HepG2 (cell line): ENCODE data around the gene PAPPA. TPM values are rescaled to one million over a fixed set of nuclear protein-coding genes. Genes with fewer than 3 reads are reported as not detected.

Source experiments
- ATAC-seq: fragments of 200-7000 bp; cut with Tn5 transposase; 3 replicates; pipeline ENCODE4 v1.9.1; 2020; ENCODE audit warnings: mild to moderate bottlenecking, moderate library complexity
- BruUV-seq: library from RNA; stranded (reverse); fragments of 400-500 nt; replicated peaks from 2 replicates; lab custom pipeline; 2021; lab: Mats Ljungman, UMichigan
- CTCF ChIA-PET: fragments of 300-600 bp; formaldehyde crosslinking; extraction: SDS; loops from one replicate; lab custom pipeline; 2021; ENCODE audit warnings: low total read pairs, inconsistent platforms, low intra/inter-chr PET ratio; lab: Yijun Ruan, JAX
- POLR2A ChIA-PET: fragments of 350-600 bp; sonication (Branson Sonifier 250); formaldehyde crosslinking; loops from one replicate; lab custom pipeline; 2020; ENCODE audit warnings: antibody characterized with exemption, inconsistent platforms; lab: Yijun Ruan, JAX
- DNase-seq: peaks from one replicate; pipeline ENCODE4 v3.0.0-alpha.2; 2015; ENCODE audit warnings: low spot score
- FAIRE-seq: peaks from 3 replicates; lab custom pipeline; 2011; peaks lifted over from hg19 to GRCh38; lab: Jason Lieb, UNC
- H2AFZ ChIP-seq: one replicate; pipeline ENCODE4 v1.6.1; 2011; ENCODE audit warnings: low read length, inconsistent platforms
- H3K27ac ChIP-seq: fragments of 300-600 bp; 3 replicates; pipeline ENCODE4 v1.8.0; 2011; ENCODE audit warnings: mixed run types, mild to moderate bottlenecking, mixed read lengths, low read length, inconsistent platforms; ENCODE audit not compliant: insufficient read depth; ENCODE audit errors: extremely low read length
- H3K27me3 ChIP-seq, 2 experiments: fragments of 200-600 bp in 1 of 2; 2 replicates in 1 of 2; 3 replicates in 1 of 2; pipeline versions ENCODE4 v1.6.0 to v1.8.0; 2011; ENCODE audit warnings: low read length in 2 of 2, mild to moderate bottlenecking in 2 of 2, moderate library complexity in 2 of 2, inconsistent platforms in 1 of 2; ENCODE audit not compliant: insufficient read depth in 2 of 2, control insufficient read depth in 1 of 2
- H3K36me3 ChIP-seq, 2 experiments: fragments of 200-600 bp in 1 of 2; replicated peaks in 1 of 2; 2 replicates in 1 of 2; 3 replicates in 1 of 2; pipeline versions ENCODE4 v1.5.1 to v1.8.0; 2011; ENCODE audit warnings: low read length in 2 of 2, inconsistent platforms in 1 of 2; ENCODE audit not compliant: insufficient read depth in 2 of 2, control insufficient read depth in 1 of 2
- H3K4me1 ChIP-seq: 2 replicates; pipeline ENCODE4 v1.5.1; 2012; ENCODE audit warnings: low read length, inconsistent platforms; ENCODE audit not compliant: insufficient read depth
- H3K4me2 ChIP-seq: 2 replicates; pipeline ENCODE4 v1.6.0; 2011; ENCODE audit warnings: low read depth, low read length, inconsistent platforms
- H3K4me3 ChIP-seq, 3 experiments: fragments of 200-600 bp in 1 of 3; sonication (generic), shearing (Covaris generic) in 1 of 3; replicated peaks in 1 of 3; 2 replicates each; pipeline ENCODE4 v1.5.1; 2011 to 2016; ENCODE audit warnings: low read length in 3 of 3, inconsistent platforms in 2 of 3, low read depth in 2 of 3, mild to moderate bottlenecking in 2 of 3, control low read depth in 1 of 3, mixed read lengths in 1 of 3; ENCODE audit not compliant: insufficient read depth in 1 of 3
- H3K79me2 ChIP-seq: one replicate; pipeline ENCODE4 v1.6.1; 2011; ENCODE audit warnings: low read length, inconsistent platforms; ENCODE audit not compliant: insufficient read depth
- H3K9ac ChIP-seq: 2 replicates; pipeline ENCODE4 v1.6.0; 2011; ENCODE audit warnings: mild to moderate bottlenecking, low read depth, low read length, inconsistent platforms; ENCODE audit not compliant: insufficient read depth
- H3K9me3 ChIP-seq: 2 replicates; pipeline ENCODE4 v1.5.1; 2012; ENCODE audit warnings: mild to moderate bottlenecking, low read length
- H4K20me1 ChIP-seq: 2 replicates; pipeline ENCODE4 v1.6.0; 2011; ENCODE audit warnings: inconsistent platforms, mild to moderate bottlenecking, low read length, moderate library complexity; ENCODE audit not compliant: insufficient read depth
- ARNTL ChIP-seq: sonication (generic); formaldehyde crosslinking; IDR thresholded peaks from 2 replicates; pipeline ENCODE4 v1.4.0; 2020; ENCODE audit warnings: mild to moderate bottlenecking, missing genetic modification reagents
- HDAC2 ChIP-seq: sonication (generic); formaldehyde crosslinking; IDR thresholded peaks from 2 replicates; pipeline ENCODE4 v1.4.0; 2020; ENCODE audit warnings: missing genetic modification reagents
- LRRFIP1 ChIP-seq: sonication (generic); formaldehyde crosslinking; conservative IDR thresholded peaks from 2 replicates; pipeline ENCODE4 v1.4.0; 2020; ENCODE audit warnings: missing genetic modification reagents
- MEF2D ChIP-seq: sonication (generic); formaldehyde crosslinking; IDR thresholded peaks from 2 replicates; pipeline ENCODE4 v1.5.1; 2020; ENCODE audit warnings: mild to moderate bottlenecking, missing genetic modification reagents
- TOPORS ChIP-seq: sonication (generic); formaldehyde crosslinking; IDR thresholded peaks from 2 replicates; pipeline ENCODE4 v1.8.0; 2023; ENCODE audit warnings: mild to moderate bottlenecking, missing genetic modification reagents
- ZBTB2 ChIP-seq: sonication (generic); formaldehyde crosslinking; IDR thresholded peaks from 2 replicates; pipeline ENCODE4 v1.8.0; 2022; ENCODE audit warnings: low read depth, missing genetic modification reagents
- ZBTB33 ChIP-seq: sonication (generic); formaldehyde crosslinking; IDR thresholded peaks from 2 replicates; pipeline ENCODE4 v1.4.0; 2020; ENCODE audit warnings: missing genetic modification reagents
- ZNF710 ChIP-seq: sonication (generic); formaldehyde crosslinking; IDR thresholded peaks from 2 replicates; pipeline ENCODE4 v1.5.0; 2020; ENCODE audit warnings: mild to moderate bottlenecking, missing genetic modification reagents, borderline replicate concordance
- WGBS: methylation state at CpG from one replicate; pipeline ENCODE4 v1.1.6; 2017; ENCODE audit warnings: low lambda C conversion rate; 5-methylcytosine and 5-hydroxymethylcytosine counted together
- in situ Hi-C: cut with HindIII; loops from 2 replicates; pipeline ENCODE4 v1.10.0; 2017; ENCODE audit warnings: low pct_unique_long_range_greater_than_20kb; ENCODE audit not compliant: extremely low pct_ligation_motif_present
- intact Hi-C: fragments of 100-400 bp; cut with micrococcal nuclease; formaldehyde crosslinking; loops from one replicate; pipeline ENCODE4 v1.10.0; 2022; ENCODE audit not compliant: unreplicated experiment
- polyA plus RNA-seq, 8 experiments: library from polyadenylated mRNA; depleted of rRNA in 3 of 8; stranded (reverse) in 7 of 8; unstranded in 1 of 8; fragments of >200 nt; fragmentation: Illumina TruSeq in 4 of 8; extraction: Trizol in 4 of 8; gene quantifications; 2 replicates each; pipeline versions ENCODE4 v1.2.1 to v1.2.3, GENCODE V29; 2011 to 2016; ENCODE audit warnings: low read depth in 4 of 8, missing spikeins in 1 of 8, mixed read lengths in 1 of 8; ENCODE audit not compliant: insufficient read depth in 1 of 8
- total RNA-seq, 5 experiments: library from RNA; depleted of rRNA; stranded (reverse); fragments of >200 nt; fragmentation: Illumina TruSeq; extraction: Trizol; gene quantifications; 2 replicates each; pipeline ENCODE4 v1.2.3, GENCODE V29; 2016; ENCODE audit warnings: low read depth in 1 of 5

PAPPA gene
- total and polyA plus RNA-seq, 2 of the 13 experiments (the other 11 are each of a cell fraction or from before 2014, with no cell fraction given), result 0.09 to 0.11 TPM

- no peaks in the 10 kb centered on the region for H4K20me1 ChIP-seq
- no peak overlapping the region for H3K4me2 ChIP-seq
- no peaks in the 10 kb centered on the region for H3K9me3 ChIP-seq
- intact Hi-C loops, result no loop called here
- TF ChIP-seq ZNF710, result no peak
- TF ChIP-seq TOPORS (CRISPR knock-in tag), result no peak
- TF ChIP-seq ZBTB2, result no peak
- no peak for TF ChIP-seq ARNTL (CRISPR knock-in tag)
- no peak for TF ChIP-seq ZBTB33 (CRISPR knock-in tag)
- no peak for TF ChIP-seq MEF2D (CRISPR knock-in tag)
- no peak for TF ChIP-seq LRRFIP1 (CRISPR knock-in tag)
- TF ChIP-seq HDAC2 (CRISPR knock-in tag), result no peak
- TF ChIP-seq, all 625 proteins: peak for 0
- Histone ChIP-seq H3K27me3 (no peaks in the 10 kb centered on the region), H3K4me1 (no peaks in the 10 kb centered on the region), H3K79me2 (no peaks in the 10 kb centered on the region), H3K9ac (no peak overlapping the region), H3K4me3 (no peak overlapping the region), H3K36me3 (no peaks in the 10 kb centered on the region), H2AFZ (no peak overlapping the region), H3K27ac (no peak overlapping the region)
- no peak for DNase-seq
- in situ Hi-C loops, result no loop called here
- WGBS, result 7% methylated on average over 5 of the region's 5 CpGs
- POLR2A ChIA-PET, result no interaction called here
- ATAC-seq, result no peak
- no TSS peak for BruUV-seq
- FAIRE-seq, result no peak
- CTCF ChIA-PET, result no interaction called here
These were observed 118.4 kb downstream of the PAPPA start for GRCh38 chr9:116271991-116272390.
